ENCODE measurements around the gene HDAC9.
"Not testable (repeated sequence)": the region's sequence is repeated elsewhere in the genome, so short reads cannot be mapped to it uniquely, and the experiment has no call there.

The HDAC9 gene

GRCh38 chr7:18724318-18724717 is 228.8 kb downstream of the HDAC9 start:
- no peak for DNase-seq (ENCODE audit: low read depth, low spot score)
- no peak overlapping the region for H3K4me3 ChIP-seq (ENCODE audit: low read depth, low read length)
- CTCF ChIA-PET = interaction anchor here (1.0 kb wide), 1 partner anchor 31 kb away, joined by 3 read pairs; no protein-coding TSS in a partner anchor
- no peak for TF ChIP-seq CTCF (IDR thresholded peaks at IDR 0.05; ENCODE audit: insufficient read depth, low read length, missing control alignments)
- POLR2A ChIA-PET = no interaction called here

- no peak for DNase-seq (ENCODE audit: low read depth, low spot score)
- POLR2A ChIA-PET = no interaction called here
- no peak for TF ChIP-seq CTCF (IDR thresholded peaks at IDR 0.05; ENCODE audit: insufficient read depth, low read length, missing control alignments)
- H3K4me3 ChIP-seq (ENCODE audit: low read depth, low read length) = no peak overlapping the region
- CTCF ChIA-PET = no interaction called here
Measured at GRCh38 chr7:18727115-18727870, 231.7 kb downstream of the HDAC9 start.

- POLR2A ChIA-PET; DNase-seq (ENCODE audit: low read depth, low spot score); CTCF ChIA-PET; H3K4me3 ChIP-seq (ENCODE audit: low read depth, low read length): not testable (repeated sequence)
Measured at GRCh38 chr7:18736012-18736411, 240.5 kb downstream of the HDAC9 start.

GRCh38 chr7:18740579-18740988 is 245.0 kb downstream of the HDAC9 start:
- ChIA-PET CTCF (no interaction called here), POLR2A (no interaction called here)
- no peak for DNase-seq (ENCODE audit: low read depth, low spot score)

GRCh38 chr7:18753972-18754610 is 258.5 kb downstream of the HDAC9 start:
- peak; percentile 92 for DNase-seq (ENCODE audit: low read depth, low spot score)
- CTCF ChIA-PET = interaction anchor here (1.2 to 1.4 kb wide), 2 partner anchors 17 to 21 kb away, joined by 4 read pairs; no protein-coding TSS in a partner anchor
- no peak overlapping the region for H3K4me3 ChIP-seq (ENCODE audit: low read depth, low read length)
- POLR2A ChIA-PET = interaction anchor here (0.6 to 2.3 kb wide), 3 partner anchors 17 to 364 kb away, joined by 3 to 7 read pairs (median 3); partner anchors contain the start of gene TWIST1
- no peak for TF ChIP-seq CTCF (IDR thresholded peaks at IDR 0.05; ENCODE audit: insufficient read depth, low read length, missing control alignments)

More at GRCh38 chr7:18740579-18740988, 245.0 kb downstream of the HDAC9 start:
- TF ChIP-seq CTCF (IDR thresholded peaks at IDR 0.05; ENCODE audit: insufficient read depth, low read length, missing control alignments) = no peak
- H3K4me3 ChIP-seq (ENCODE audit: low read depth, low read length) = no peak overlapping the region

GRCh38 chr7:18754766-18755165 is 259.2 kb downstream of the HDAC9 start:
- ChIA-PET CTCF (interaction anchor here (0.9 to 1.4 kb wide), 3 partner anchors 16 to 364 kb away, joined by 3 to 4 read pairs (median 3); no protein-coding TSS in a partner anchor), POLR2A (interaction anchor here (2.3 kb wide), 1 partner anchor 363 kb away, joined by 7 read pairs; the partner anchor contains the start of gene TWIST1)

More at GRCh38 chr7:18754766-18755165, 259.2 kb downstream of the HDAC9 start:
- peak overlapping the region; percentile 32 for H3K4me3 ChIP-seq (ENCODE audit: low read depth, low read length)
- DNase-seq (ENCODE audit: low read depth, low spot score) = no peak
- TF ChIP-seq CTCF (IDR thresholded peaks at IDR 0.05; ENCODE audit: insufficient read depth, low read length, missing control alignments) = no peak

Measured in AG04449 (cell line).